NK-92 treated with Interleukin-12 subunit alpha and Interleukin-12 subunit beta, amount 100 ng/mL, for 24 hours (cell line): ENCODE measurements around the gene RB1.
A peak's percentile ranks its signal among the peaks of the same experiment; 100 is the strongest.
"Not testable (repeated sequence)": the region's sequence is repeated elsewhere in the genome, so short reads cannot be mapped to it uniquely, and the experiment has no call there.

Source experiments
- DNase-seq: peaks from one replicate; lab custom pipeline; 2025; lab: John Stamatoyannopoulos, UW

Gene RB1

GRCh38 chr13:48297131-48297786, 6.3 kb upstream of the RB1 start:
- DNase-seq, result no peak

GRCh38 chr13:48299591-48299990, 4.0 kb upstream of the RB1 start:
- no peak for DNase-seq

GRCh38 chr13:48302871-48303358, 636 bp upstream of the RB1 start:
- no peak for DNase-seq

- peak; percentile 41 for DNase-seq
These were observed 759 bp downstream of the RB1 start for GRCh38 chr13:48304143-48304876.

GRCh38 chr13:48311223-48311622, 7.7 kb downstream of the RB1 start:
- no peak for DNase-seq

- DNase-seq, result no peak
These were observed 12.6 kb downstream of the RB1 start for GRCh38 chr13:48315969-48316650.

GRCh38 chr13:48316826-48317510, 13.4 kb downstream of the RB1 start:
- DNase-seq, result no peak

GRCh38 chr13:48317511-48318376, 14.2 kb downstream of the RB1 start:
- DNase-seq, result no peak

- no peak for DNase-seq
These were observed 14.8 kb downstream of the RB1 start for GRCh38 chr13:48318377-48318811.

- no peak for DNase-seq
These were observed 15.4 kb downstream of the RB1 start for GRCh38 chr13:48318821-48319511.

GRCh38 chr13:48319531-48320398, 16.2 kb downstream of the RB1 start:
- no peak for DNase-seq

GRCh38 chr13:48320399-48320790, 16.8 kb downstream of the RB1 start:
- no peak for DNase-seq

GRCh38 chr13:48320891-48321510, 17.4 kb downstream of the RB1 start:
- DNase-seq, result no peak

GRCh38 chr13:48322294-48322693, 18.7 kb downstream of the RB1 start:
- no peak for DNase-seq

- no peak for DNase-seq
These were observed 30.4 kb downstream of the RB1 start for GRCh38 chr13:48333976-48334375.

GRCh38 chr13:48334534-48335127, 31.1 kb downstream of the RB1 start:
- no peak for DNase-seq

- not testable (repeated sequence) for DNase-seq
These were observed 35.6 kb downstream of the RB1 start for GRCh38 chr13:48339198-48339597.

- no peak for DNase-seq
These were observed 40.7 kb downstream of the RB1 start for GRCh38 chr13:48344264-48344663.

- no peak for DNase-seq
These were observed 43.0 kb downstream of the RB1 start for GRCh38 chr13:48346583-48346982.
